Testis (tissue), 2 donors: ENCODE results near the gene RYR3.

Source experiments
- CTCF ChIP-seq, 3 experiments: fragments of 450-650 bp in 2 of 3; fragments of 200-600 bp in 1 of 3; sonication (generic) in 1 of 3; IDR thresholded peaks; one replicate each; pipeline ENCODE4 v1.5.1; 2016 to 2019; ENCODE audit warnings: antibody characterized with exemption in 3 of 3, mild to moderate bottlenecking in 2 of 3, moderate library complexity in 1 of 3
- POLR2A ChIP-seq: fragments of 450-650 bp; IDR thresholded peaks from one replicate; pipeline ENCODE4 v1.6.1; 2017; ENCODE audit warnings: antibody characterized with exemption, mild to moderate bottlenecking, moderate library complexity

- TF ChIP-seq CTCF (IDR thresholded peaks at IDR 0.05) (no peak), POLR2A (no peak)
Measured at GRCh38 chr15:33822479-33822878, 511.7 kb downstream of the RYR3 start.
